WTC11 (cell line): ENCODE results near the gene MAP4K3. TPM values are rescaled to one million over a fixed set of nuclear protein-coding genes. Genes with fewer than 3 reads are reported as not detected.
"Not testable (repeated sequence)": the region's sequence is repeated elsewhere in the genome, so short reads cannot be mapped to it uniquely, and the experiment has no call there.

ENCODE experiments used
- ATAC-seq: fragments of 200-7000 bp; cut with Tn5 transposase; 2 replicates; pipeline ENCODE4 v1.10.0; 2021; ENCODE audit warnings: mild to moderate bottlenecking, moderate library complexity
- CTCF ChIA-PET: fragments of 300-600 bp; sonication (Branson Sonifier 250); formaldehyde crosslinking; loops from one replicate; lab custom pipeline; 2021; ENCODE audit warnings: antibody characterized with exemption; lab: Charles Lee
- POLR2A ChIA-PET: fragments of 350-600 bp; sonication (Branson Sonifier 250); formaldehyde crosslinking; loops from one replicate; lab custom pipeline; 2021; ENCODE audit warnings: antibody characterized with exemption; lab: Charles Lee
- DNase-seq: peaks from one replicate; pipeline ENCODE4 v3.0.0; 2021; ENCODE audit warnings: low spot score
- H3K27ac Mint-ChIP-seq: 2 replicates; pipeline ENCODE4 v1.8.0; 2021; ENCODE audit warnings: mixed read lengths
- H3K27me3 Mint-ChIP-seq: 2 replicates; pipeline ENCODE4 v1.8.0; 2021; ENCODE audit warnings: low read depth, mild to moderate bottlenecking, moderate library complexity, mixed read lengths
- H3K36me3 Mint-ChIP-seq: 2 replicates; pipeline ENCODE4 v1.8.0; 2021; ENCODE audit warnings: mixed read lengths
- H3K4me1 Mint-ChIP-seq: 2 replicates; pipeline ENCODE4 v1.8.0; 2022; ENCODE audit warnings: mixed read lengths
- H3K4me3 Mint-ChIP-seq: 2 replicates; pipeline ENCODE4 v1.8.0; 2021; ENCODE audit warnings: mild to moderate bottlenecking, moderate library complexity, mixed read lengths
- H3K9me3 Mint-ChIP-seq: 2 replicates; pipeline ENCODE4 v1.8.0; 2021; ENCODE audit warnings: mixed read lengths
- EMX1 ChIP-seq: fragments of 250-450 bp; sonication (Bioruptor Pico); IDR thresholded peaks from 2 replicates; pipeline ENCODE4 v1.8.0; 2021; ENCODE audit warnings: mild to moderate bottlenecking
- ETV6 ChIP-seq: sonication (generic); formaldehyde crosslinking; IDR thresholded peaks from 2 replicates; pipeline ENCODE4 v1.8.1; 2022; ENCODE audit warnings: mild to moderate bottlenecking, missing genetic modification reagents
- FOXK1 ChIP-seq: sonication (generic); formaldehyde crosslinking; IDR thresholded peaks from 2 replicates; pipeline ENCODE4 v1.8.0; 2022; ENCODE audit warnings: mild to moderate bottlenecking, moderate library complexity, missing genetic modification reagents
- JAZF1 ChIP-seq: fragments of 250-450 bp; sonication (Bioruptor Pico); IDR thresholded peaks from 2 replicates; pipeline ENCODE4 v1.9.0; 2021; ENCODE audit warnings: moderate library complexity, mild to moderate bottlenecking, inconsistent platforms
- RELA ChIP-seq: sonication (generic); formaldehyde crosslinking; IDR thresholded peaks from 2 replicates; pipeline ENCODE4 v1.8.1; 2022; ENCODE audit warnings: missing genetic modification reagents, mild to moderate bottlenecking, borderline replicate concordance
- SOX15 ChIP-seq: fragments of 250-450 bp; sonication (Bioruptor Pico); IDR thresholded peaks from 2 replicates; pipeline ENCODE4 v1.9.0; 2021; ENCODE audit warnings: mild to moderate bottlenecking
- TEAD1 ChIP-seq: sonication (generic); formaldehyde crosslinking; IDR thresholded peaks from 2 replicates; pipeline ENCODE4 v1.8.0; 2022; ENCODE audit warnings: mild to moderate bottlenecking, missing genetic modification reagents
- ZMAT4 ChIP-seq: fragments of 250-450 bp; sonication (Bioruptor Pico); IDR thresholded peaks from 2 replicates; pipeline ENCODE4 v1.9.0; 2021; ENCODE audit warnings: mild to moderate bottlenecking
- ZNF121 ChIP-seq: sonication (generic); formaldehyde crosslinking; IDR thresholded peaks from 2 replicates; pipeline ENCODE4 v1.8.0; 2023; ENCODE audit warnings: missing genetic modification reagents
- ZNF416 ChIP-seq: fragments of 250-450 bp; sonication (Bioruptor Pico); IDR thresholded peaks from 2 replicates; pipeline ENCODE4 v1.9.0; 2021; ENCODE audit warnings: mild to moderate bottlenecking, inconsistent platforms
- total RNA-seq: library from RNA; stranded (reverse); gene quantifications from 3 replicates; pipeline ENCODE4 v1.2.3, GENCODE V29; 2021
- TF ChIP-seq, protein P1 (sequence below): sonication (generic); formaldehyde crosslinking; IDR thresholded peaks from 2 replicates; pipeline ENCODE4 v1.8.1; 2023; ENCODE audit warnings: mild to moderate bottlenecking, moderate library complexity, missing genetic modification reagents
- TF ChIP-seq, protein P2 (sequence below): sonication (generic); formaldehyde crosslinking; IDR thresholded peaks from 2 replicates; pipeline ENCODE4 v1.8.0; 2022; ENCODE audit warnings: mild to moderate bottlenecking, missing genetic modification reagents
- TF ChIP-seq, protein P3 (sequence below): sonication (generic); formaldehyde crosslinking; IDR thresholded peaks from 2 replicates; pipeline ENCODE4 v1.8.0; 2022; ENCODE audit warnings: mild to moderate bottlenecking, missing genetic modification reagents
- TF ChIP-seq, protein P4 (sequence below): sonication (generic); formaldehyde crosslinking; IDR thresholded peaks from 2 replicates; pipeline ENCODE4 v1.8.0; 2022; ENCODE audit warnings: mild to moderate bottlenecking, missing genetic modification reagents
- TF ChIP-seq, protein P5 (sequence below): sonication (generic); formaldehyde crosslinking; IDR thresholded peaks from 2 replicates; pipeline ENCODE4 v1.8.1; 2023; ENCODE audit warnings: mild to moderate bottlenecking, missing genetic modification reagents, borderline replicate concordance
- TF ChIP-seq, protein P6 (sequence below): sonication (generic); formaldehyde crosslinking; IDR thresholded peaks from 2 replicates; pipeline ENCODE4 v1.8.0; 2023; ENCODE audit warnings: mild to moderate bottlenecking, missing genetic modification reagents

The MAP4K3 gene
- total RNA-seq, 1 experiment from 2014 or later: 73.2 TPM

- H3K36me3 Mint-ChIP-seq: peaks cover 12% of the 10 kb centered on the region
- CTCF ChIA-PET: interaction anchor here (1.0 kb wide), 1 partner anchor 297 kb away, joined by 3 read pairs; no protein-coding TSS in a partner anchor
- H3K27me3 Mint-ChIP-seq, DNase-seq, POLR2A ChIA-PET, H3K27ac Mint-ChIP-seq, ATAC-seq: not testable (repeated sequence)
- peak overlapping the region; percentile 56 for H3K4me3 Mint-ChIP-seq
- TF ChIP-seq, protein P1, sequence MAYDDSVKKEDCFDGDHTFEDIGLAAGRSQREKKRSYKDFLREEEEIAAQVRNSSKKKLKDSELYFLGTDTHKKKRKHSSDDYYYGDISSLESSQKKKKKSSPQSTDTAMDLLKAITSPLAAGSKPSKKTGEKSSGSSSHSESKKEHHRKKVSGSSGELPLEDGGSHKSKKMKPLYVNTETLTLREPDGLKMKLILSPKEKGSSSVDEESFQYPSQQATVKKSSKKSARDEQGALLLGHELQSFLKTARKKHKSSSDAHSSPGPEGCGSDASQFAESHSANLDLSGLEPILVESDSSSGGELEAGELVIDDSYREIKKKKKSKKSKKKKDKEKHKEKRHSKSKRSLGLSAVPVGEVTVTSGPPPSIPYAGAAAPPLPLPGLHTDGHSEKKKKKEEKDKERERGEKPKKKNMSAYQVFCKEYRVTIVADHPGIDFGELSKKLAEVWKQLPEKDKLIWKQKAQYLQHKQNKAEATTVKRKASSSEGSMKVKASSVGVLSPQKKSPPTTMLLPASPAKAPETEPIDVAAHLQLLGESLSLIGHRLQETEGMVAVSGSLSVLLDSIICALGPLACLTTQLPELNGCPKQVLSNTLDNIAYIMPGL (CRISPR knock-in tag): 0 out of 2 replicates have a peak, but pooled peaks have one; percentile 29
- peaks cover 13% of the 10 kb centered on the region; the same call in 1 of the 2 replicates for H3K9me3 Mint-ChIP-seq
- peaks cover 30% of the 10 kb centered on the region for H3K4me1 Mint-ChIP-seq
Observed at GRCh38 chr2:39244241-39244862, 192.7 kb downstream of the MAP4K3 start.

DNA sequence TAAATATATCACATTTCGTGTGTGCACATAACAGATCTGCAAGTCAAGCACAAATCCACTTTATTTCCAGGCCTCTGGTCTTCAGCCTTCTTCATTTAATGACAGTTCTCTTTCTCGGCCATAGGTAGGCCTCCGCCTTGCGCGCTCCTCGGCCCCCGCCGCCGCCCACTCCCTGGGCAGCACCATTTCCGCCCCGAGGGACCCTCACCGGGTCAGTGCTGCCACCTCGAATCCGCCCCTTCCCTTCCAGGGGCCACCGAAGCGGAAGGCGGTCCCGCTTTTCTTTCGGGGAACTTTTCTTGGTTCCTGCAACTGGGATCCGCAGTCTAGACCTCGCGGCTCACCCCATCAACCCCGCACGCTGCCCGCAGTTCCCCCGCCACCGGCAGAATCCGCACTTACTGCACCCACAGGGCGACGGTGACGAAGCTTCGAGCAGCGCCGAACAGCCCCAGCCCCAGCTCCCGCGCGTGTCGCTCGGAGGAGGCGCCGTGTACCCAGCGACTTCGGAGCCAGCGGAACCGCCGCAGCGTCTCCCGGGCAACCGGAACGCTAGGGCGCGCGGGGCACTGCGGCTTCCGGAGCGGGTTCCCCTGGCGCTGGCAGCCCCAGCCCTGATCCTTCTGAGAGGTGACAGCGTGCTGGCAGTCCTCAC lies 193.5 kb downstream of the MAP4K3 start, which contains the start of gene CDKL4:
TSS of gene CDKL4 (minus strand) at position 502 of the 655 bp plus-strand sequence.
- Mint-ChIP-seq H3K9me3 (peaks cover 15% of the 10 kb centered on the region; the same call in 1 of the 2 replicates), H3K4me1 (peaks cover 30% of the 10 kb centered on the region), H3K36me3 (peaks cover 12% of the 10 kb centered on the region), H3K27me3 (no peaks in the 10 kb centered on the region), H3K27ac (no peak within 1 kb of the TSS), H3K4me3 (peak within 1 kb of the TSS; percentile 56)
- POLR2A ChIA-PET: no interaction called here
- TF ChIP-seq, protein P2, sequence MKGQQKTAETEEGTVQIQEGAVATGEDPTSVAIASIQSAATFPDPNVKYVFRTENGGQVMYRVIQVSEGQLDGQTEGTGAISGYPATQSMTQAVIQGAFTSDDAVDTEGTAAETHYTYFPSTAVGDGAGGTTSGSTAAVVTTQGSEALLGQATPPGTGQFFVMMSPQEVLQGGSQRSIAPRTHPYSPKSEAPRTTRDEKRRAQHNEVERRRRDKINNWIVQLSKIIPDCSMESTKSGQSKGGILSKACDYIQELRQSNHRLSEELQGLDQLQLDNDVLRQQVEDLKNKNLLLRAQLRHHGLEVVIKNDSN (CRISPR knock-in tag): no peak
- no peak for TF ChIP-seq SOX15 (CRISPR knock-in tag)
- TF ChIP-seq ZNF121: no peak
- TF ChIP-seq JAZF1 (CRISPR knock-in tag): no peak
- TF ChIP-seq, protein P3, sequence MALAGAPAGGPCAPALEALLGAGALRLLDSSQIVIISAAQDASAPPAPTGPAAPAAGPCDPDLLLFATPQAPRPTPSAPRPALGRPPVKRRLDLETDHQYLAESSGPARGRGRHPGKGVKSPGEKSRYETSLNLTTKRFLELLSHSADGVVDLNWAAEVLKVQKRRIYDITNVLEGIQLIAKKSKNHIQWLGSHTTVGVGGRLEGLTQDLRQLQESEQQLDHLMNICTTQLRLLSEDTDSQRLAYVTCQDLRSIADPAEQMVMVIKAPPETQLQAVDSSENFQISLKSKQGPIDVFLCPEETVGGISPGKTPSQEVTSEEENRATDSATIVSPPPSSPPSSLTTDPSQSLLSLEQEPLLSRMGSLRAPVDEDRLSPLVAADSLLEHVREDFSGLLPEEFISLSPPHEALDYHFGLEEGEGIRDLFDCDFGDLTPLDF (CRISPR knock-in tag): no peak
- no peak for TF ChIP-seq ETV6 (CRISPR knock-in tag)
- DNase-seq (peak; percentile 31), ATAC-seq (peak; percentile 20)
- CTCF ChIA-PET: no interaction called here

DNA sequence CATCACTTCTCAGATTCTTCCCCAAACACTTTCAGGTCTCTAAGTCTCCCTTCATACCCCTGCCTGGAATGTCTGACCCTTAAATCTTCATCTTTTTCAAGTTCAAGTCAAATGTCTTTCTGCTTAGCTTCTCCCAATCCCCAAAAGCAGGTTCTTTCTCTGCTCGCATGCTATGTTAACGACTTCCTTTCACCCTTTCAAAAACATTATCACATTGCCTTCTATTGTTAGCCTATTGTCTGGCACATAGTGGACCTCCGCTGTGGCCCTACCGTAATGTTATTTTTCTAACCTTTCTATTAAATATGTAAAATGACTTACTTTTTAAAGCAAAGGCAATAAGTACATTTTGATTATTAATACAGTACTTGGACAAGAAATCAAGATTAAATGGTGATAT lies 195.5 kb downstream of the MAP4K3 start:
- Mint-ChIP-seq H3K36me3 (peaks cover 20% of the 10 kb centered on the region), H3K4me1 (peaks cover 30% of the 10 kb centered on the region), H3K27ac (no peak overlapping the region), H3K9me3 (peaks cover 22% of the 10 kb centered on the region), H3K4me3 (no peak overlapping the region), H3K27me3 (no peaks in the 10 kb centered on the region)
- ATAC-seq (no peak), DNase-seq (no peak)
- ChIA-PET CTCF (interaction anchor here (1.0 to 1.2 kb wide), 2 partner anchors 12 to 13 kb away, joined by 3 to 4 read pairs; no protein-coding TSS in a partner anchor), POLR2A (no interaction called here)
- TF ChIP-seq ZMAT4 (CRISPR knock-in tag) (no peak), FOXK1 (CRISPR knock-in tag) (no peak), ZNF416 (CRISPR knock-in tag) (no peak), TEAD1 (CRISPR knock-in tag) (no peak), RELA (no peak), EMX1 (CRISPR knock-in tag) (no peak)
- TF ChIP-seq, protein P4, sequence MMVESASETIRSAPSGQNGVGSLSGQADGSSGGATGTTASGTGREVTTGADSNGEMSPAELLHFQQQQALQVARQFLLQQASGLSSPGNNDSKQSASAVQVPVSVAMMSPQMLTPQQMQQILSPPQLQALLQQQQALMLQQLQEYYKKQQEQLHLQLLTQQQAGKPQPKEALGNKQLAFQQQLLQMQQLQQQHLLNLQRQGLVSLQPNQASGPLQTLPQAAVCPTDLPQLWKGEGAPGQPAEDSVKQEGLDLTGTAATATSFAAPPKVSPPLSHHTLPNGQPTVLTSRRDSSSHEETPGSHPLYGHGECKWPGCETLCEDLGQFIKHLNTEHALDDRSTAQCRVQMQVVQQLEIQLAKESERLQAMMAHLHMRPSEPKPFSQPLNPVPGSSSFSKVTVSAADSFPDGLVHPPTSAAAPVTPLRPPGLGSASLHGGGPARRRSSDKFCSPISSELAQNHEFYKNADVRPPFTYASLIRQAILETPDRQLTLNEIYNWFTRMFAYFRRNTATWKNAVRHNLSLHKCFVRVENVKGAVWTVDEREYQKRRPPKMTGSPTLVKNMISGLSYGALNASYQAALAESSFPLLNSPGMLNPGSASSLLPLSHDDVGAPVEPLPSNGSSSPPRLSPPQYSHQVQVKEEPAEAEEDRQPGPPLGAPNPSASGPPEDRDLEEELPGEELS: no peak
- TF ChIP-seq, protein P5, sequence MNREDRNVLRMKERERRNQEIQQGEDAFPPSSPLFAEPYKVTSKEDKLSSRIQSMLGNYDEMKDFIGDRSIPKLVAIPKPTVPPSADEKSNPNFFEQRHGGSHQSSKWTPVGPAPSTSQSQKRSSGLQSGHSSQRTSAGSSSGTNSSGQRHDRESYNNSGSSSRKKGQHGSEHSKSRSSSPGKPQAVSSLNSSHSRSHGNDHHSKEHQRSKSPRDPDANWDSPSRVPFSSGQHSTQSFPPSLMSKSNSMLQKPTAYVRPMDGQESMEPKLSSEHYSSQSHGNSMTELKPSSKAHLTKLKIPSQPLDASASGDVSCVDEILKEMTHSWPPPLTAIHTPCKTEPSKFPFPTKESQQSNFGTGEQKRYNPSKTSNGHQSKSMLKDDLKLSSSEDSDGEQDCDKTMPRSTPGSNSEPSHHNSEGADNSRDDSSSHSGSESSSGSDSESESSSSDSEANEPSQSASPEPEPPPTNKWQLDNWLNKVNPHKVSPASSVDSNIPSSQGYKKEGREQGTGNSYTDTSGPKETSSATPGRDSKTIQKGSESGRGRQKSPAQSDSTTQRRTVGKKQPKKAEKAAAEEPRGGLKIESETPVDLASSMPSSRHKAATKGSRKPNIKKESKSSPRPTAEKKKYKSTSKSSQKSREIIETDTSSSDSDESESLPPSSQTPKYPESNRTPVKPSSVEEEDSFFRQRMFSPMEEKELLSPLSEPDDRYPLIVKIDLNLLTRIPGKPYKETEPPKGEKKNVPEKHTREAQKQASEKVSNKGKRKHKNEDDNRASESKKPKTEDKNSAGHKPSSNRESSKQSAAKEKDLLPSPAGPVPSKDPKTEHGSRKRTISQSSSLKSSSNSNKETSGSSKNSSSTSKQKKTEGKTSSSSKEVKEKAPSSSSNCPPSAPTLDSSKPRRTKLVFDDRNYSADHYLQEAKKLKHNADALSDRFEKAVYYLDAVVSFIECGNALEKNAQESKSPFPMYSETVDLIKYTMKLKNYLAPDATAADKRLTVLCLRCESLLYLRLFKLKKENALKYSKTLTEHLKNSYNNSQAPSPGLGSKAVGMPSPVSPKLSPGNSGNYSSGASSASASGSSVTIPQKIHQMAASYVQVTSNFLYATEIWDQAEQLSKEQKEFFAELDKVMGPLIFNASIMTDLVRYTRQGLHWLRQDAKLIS (CRISPR knock-in tag): no peak
- TF ChIP-seq, protein P6, sequence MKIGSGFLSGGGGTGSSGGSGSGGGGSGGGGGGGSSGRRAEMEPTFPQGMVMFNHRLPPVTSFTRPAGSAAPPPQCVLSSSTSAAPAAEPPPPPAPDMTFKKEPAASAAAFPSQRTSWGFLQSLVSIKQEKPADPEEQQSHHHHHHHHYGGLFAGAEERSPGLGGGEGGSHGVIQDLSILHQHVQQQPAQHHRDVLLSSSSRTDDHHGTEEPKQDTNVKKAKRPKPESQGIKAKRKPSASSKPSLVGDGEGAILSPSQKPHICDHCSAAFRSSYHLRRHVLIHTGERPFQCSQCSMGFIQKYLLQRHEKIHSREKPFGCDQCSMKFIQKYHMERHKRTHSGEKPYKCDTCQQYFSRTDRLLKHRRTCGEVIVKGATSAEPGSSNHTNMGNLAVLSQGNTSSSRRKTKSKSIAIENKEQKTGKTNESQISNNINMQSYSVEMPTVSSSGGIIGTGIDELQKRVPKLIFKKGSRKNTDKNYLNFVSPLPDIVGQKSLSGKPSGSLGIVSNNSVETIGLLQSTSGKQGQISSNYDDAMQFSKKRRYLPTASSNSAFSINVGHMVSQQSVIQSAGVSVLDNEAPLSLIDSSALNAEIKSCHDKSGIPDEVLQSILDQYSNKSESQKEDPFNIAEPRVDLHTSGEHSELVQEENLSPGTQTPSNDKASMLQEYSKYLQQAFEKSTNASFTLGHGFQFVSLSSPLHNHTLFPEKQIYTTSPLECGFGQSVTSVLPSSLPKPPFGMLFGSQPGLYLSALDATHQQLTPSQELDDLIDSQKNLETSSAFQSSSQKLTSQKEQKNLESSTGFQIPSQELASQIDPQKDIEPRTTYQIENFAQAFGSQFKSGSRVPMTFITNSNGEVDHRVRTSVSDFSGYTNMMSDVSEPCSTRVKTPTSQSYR (CRISPR knock-in tag): no peak
